GOT3 (cell line): ENCODE results near the gene TP63.
"Not testable (repeated sequence)": the region's sequence is repeated elsewhere in the genome, so short reads cannot be mapped to it uniquely, and the experiment has no call there.

Experiments
- DNase-seq: peaks from one replicate; lab custom pipeline; 2025; ENCODE audit warnings: mixed read lengths; lab: John Stamatoyannopoulos, UW

TP63 gene

DNA sequence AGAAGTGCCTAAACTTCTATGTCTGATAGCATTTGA, at the start of gene TP63:
TSS of gene TP63 (plus strand) at position 17 of the 36 bp plus-strand sequence. CDS start 127 bp downstream, outside the sequence.
- no peak for DNase-seq

DNA sequence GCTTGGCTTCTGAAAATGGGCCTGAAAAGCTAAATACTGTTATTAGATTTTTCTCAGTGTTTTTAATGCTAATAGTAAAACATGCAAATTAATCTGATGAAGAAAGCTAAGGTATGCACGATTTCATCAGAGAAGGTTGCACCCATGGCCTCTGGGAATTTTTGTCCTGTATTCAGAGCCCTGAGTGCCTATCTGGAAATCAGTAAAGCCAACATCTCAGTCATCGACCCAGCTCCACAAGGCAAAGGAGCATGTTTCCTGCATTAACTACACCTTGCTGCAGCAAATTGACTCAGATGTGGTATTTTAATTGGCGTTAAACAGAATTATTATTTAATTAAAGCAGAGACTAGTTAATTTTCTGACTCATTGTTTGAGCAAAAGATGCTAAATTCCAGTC, 49.0 kb upstream of the TP63 start:
- no peak for DNase-seq

GRCh38 chr3:189584645-189585044, 46.5 kb upstream of the TP63 start:
- DNase-seq: no peak

DNA sequence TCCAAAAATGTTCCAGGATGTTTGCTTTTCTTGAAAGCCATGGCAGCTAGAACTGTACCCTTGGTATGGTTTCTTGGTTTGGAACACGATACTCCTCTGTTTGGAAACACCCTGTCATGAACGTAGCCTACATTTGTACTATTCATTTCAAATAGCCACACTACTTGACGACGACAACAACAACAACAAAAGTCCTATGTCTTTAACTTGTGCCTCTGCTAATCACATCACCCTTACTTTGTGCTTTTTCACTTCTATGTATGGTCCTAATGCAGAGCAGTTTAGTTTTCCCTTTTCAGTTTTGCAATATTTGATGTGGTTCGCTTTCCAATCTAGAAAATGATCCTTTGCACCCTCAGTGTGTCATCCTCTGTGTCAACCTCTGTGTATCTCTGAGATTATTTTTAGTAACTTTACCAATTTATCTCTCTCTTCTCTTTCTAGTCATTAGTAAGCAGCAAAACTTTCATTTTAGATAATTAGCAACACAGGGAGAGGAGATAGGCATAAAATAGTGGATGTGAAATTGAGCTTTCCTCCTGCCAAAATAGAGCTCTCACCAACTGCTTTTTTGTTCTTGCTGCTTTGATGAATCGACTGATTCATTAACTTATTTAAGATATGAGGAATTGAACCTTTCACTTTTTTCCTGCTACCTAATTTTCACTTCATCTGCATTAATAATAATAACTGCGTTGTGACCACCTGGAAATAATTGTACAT, 44.1 kb upstream of the TP63 start:
- DNase-seq: no peak

- DNase-seq: no peak
These were observed 43.5 kb upstream of the TP63 start for GRCh38 chr3:189587664-189588040.

- no peak for DNase-seq
These were observed 43.1 kb upstream of the TP63 start for GRCh38 chr3:189588070-189588469.

GRCh38 chr3:189588475-189589178, 42.6 kb upstream of the TP63 start:
- no peak for DNase-seq

DNA sequence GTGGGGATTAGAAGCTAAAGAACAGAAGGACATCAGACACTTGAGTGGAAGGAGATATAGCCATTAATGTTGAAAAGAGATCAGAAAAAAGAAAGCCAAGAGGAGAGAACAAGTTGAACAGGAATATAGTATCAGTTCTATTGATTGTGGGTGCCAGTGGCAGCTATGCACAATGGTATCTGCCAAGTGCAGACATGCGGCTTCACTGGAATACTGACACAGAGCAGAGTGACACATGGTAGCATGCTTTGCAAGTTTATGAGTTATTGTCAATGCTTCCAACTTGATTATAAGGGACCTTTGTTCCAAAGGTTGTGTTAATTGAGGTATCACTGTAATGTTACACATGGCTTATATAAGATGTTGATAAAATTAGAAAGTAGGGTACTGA, 42.0 kb upstream of the TP63 start:
- no peak for DNase-seq

DNA sequence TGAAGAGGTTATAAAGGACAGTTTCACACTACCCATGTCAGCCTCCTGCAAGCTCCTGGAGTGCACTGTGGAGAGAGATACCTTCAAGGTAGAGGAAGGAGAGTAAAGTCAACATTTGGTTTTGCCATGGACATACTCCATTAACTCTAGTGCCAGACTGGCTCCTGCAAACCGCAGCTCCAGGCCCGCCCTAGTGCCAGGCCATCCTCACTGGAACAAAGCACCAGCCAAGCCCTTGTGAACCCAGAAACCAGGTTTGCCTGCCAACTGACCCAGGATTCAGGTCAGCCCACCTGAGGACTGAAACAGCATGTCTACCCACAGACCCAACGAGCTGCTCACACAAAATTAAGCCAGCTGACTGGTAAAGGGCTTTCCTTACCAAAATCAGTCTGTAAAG, 41.0 kb upstream of the TP63 start:
- no peak for DNase-seq

DNA sequence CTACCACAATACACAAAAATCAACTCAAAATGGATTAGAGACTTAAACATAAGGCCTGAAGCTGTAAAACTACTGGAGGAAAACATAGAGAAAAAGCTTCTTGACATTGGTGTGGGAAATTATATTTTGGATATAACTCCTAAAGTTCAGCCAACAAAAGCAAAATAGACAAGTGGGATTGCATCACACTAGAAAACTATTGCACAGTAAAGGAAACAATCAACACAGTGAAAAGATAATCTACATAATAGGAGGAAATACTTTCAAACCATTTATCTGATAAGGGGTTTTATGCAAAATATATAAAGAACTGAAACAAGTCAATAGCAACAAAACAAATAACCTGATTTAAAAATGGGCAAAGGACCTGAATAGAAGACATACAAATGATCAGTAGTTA, 37.6 kb upstream of the TP63 start:
- DNase-seq: no peak

GRCh38 chr3:189596078-189596979, 34.9 kb upstream of the TP63 start:
- DNase-seq: not testable (repeated sequence)

DNA sequence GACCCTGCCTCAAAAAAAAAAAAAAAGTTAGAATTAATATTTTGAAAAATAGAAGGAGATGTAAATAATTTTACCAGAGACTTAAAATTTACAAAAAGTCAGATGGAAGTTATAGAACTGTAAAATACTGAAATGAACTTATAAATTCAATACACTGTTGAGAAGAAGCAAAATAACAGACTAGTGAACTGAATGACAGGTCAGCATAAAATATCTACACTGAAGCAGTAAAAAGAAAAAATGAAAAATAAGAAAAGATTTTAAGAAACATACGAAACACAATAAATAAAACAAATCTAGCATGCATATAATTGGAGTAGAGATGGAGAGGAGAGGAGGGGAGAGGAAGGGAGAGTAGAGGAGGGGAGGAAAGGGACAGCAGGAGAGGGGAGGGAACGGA, 33.3 kb upstream of the TP63 start:
- no peak for DNase-seq

DNA sequence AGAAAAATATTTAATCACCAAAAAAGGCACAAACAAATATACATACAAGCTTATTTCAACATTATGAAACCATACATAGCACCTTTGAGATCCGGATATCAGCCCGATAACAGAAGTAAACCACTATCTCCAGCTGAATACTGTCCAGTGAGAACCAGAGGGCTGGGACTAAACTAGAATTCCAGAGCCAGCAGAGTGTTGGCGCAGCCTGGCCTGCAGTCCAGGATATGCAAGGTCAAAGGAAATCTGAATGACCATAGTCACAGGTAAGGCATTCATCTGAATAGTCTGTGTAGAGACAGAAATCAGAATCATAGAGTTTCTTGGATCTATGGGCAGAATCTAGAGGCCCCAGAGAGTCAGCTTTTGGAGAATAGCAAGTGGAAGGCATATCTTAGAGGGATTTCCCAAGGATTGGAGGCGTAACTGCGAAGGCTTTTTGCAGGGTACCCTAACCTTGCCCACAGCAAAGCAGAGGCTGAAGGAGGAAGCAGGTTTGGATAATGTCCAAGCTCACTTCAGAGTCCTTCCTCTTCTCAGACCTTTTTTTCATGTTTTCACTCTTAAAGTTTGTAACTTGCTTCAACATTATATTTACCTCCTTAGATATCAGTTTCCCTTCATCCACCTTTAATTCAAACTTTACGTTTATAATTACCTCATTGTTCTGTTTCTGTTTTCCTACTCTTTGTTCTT, 32.5 kb upstream of the TP63 start:
- no peak for DNase-seq

DNA sequence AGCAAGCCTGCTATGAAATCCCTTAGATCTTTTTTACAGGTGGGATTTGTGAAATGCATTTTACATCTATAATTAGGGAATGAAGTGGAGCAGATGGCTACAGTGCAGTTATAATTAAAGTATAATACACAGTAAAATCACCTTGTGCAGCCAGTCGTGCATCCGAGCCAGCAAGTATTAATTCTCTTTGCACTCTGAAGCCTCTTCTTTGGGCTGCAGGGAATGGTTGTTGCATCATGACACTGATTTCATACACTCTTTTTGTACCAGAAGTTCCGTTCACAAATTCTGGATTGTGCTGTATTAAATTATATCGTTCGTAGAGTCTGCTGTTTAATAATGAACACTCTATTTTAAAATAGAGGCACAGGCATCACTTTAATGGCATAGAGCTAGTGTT, 28.7 kb upstream of the TP63 start:
- DNase-seq: no peak

DNA sequence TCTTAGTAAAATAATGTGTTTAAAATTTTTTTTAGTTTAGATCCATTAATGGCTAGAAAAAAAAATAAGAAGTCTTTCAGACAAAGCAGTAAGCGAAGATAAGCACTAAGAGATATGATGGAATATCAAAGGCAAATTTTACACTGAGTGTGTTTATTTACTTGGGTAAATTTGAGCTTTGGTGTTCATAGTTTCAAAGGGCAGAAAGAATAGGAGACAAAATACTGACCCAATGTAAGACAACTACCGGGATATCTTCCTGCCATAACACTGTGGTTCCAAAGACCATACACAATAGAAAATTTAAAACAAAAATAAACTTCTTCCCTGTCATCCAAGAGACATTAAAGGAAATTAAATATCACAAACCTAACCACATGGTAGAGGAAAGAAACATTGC, 25.5 kb upstream of the TP63 start:
- no peak for DNase-seq

DNA sequence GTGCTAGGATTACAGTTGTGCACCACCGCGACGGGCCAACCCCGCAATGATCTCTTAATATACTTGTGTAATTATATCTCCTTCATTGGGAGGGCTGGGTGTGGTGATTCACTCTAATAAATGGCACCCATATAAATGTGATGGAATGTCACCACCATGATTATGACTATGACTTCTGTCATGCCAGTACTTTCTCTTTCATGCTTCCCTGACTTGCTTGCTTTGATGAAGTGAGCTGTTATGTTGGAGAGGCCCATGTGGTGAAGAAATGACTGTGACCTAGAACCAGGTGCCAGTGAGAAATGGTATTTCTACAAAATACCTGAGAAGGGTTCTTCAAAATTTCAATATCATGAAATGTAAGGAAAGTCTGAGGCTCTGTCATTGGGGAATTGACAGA, 24.4 kb upstream of the TP63 start:
- no peak for DNase-seq

GRCh38 chr3:189612641-189613040, 18.5 kb upstream of the TP63 start:
- DNase-seq: not testable (repeated sequence)

DNA sequence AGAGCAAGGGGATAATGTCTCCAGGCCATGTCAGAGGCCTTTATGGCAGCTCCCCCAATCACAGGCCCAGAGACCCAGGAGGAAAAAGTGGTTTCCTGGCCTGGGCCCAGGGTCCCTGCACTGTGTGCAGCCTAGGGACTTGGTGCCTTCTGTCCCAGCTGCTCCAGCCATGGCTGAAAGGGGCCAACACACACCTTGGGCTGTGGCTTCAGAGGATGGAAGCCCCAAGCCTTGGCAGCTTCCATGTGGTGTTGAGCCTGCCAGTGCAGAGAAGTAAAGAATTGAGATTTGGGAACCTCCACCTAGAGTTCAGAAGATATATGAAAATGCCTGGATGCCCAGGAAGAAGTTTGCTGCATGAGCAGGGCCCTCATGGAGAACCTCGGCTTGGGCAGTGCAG, 18.1 kb upstream of the TP63 start:
- DNase-seq: no peak

- DNase-seq: no peak
These were observed 9.1 kb upstream of the TP63 start for GRCh38 chr3:189621948-189622603.

DNA sequence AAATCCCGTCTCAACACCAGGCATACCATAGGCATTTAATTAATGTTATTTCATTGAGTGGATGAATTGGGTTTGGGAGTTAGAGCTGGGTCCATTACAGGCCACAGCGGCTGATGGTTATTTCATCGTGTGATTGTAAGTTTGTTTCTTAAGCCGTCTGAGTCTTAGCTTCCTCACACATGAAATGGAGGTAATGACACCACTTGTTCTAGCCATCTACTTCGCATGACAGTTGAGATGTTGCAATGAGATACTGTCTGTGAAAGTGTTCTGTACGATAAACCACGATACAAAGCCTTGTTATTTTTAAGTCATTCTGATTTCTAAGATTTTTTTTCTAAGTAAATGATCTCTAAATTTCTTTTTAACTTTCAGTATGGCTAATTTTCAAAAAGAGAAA, 8.6 kb upstream of the TP63 start:
- DNase-seq: no peak

GRCh38 chr3:189624130-189624529, 7.1 kb upstream of the TP63 start:
- no peak for DNase-seq

DNA sequence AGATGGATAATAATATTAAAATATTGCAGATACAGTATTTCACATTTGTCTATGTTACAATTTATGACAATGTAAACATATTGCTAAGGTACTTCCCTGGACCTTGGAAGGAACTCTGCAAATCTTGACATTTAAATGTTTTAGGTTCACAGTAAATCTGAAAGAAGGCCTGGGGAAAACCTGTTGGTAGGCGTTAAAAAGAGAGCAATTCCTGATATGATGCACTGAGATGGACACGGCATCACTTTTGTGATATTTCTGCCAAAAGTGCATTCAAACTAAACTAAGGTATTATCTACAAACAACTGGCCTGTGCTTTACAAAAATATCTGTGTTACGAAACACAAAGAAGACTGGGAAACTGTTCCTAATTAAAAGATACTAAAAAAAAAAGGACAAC, 6.1 kb upstream of the TP63 start:
- DNase-seq: no peak
